Activated naive CD4-positive, alpha-beta T cell treated with anti-CD3 and anti-CD28 coated beads, Interleukin-2, amount 50 U/mL, for 24 hours (primary cell): ENCODE results near the gene DEFB123.
"Not testable (repeated sequence)": the region's sequence is repeated elsewhere in the genome, so short reads cannot be mapped to it uniquely, and the experiment has no call there.

Experiments used
- H3K27ac Mint-ChIP-seq: one replicate; pipeline ENCODE4 v1.8.0; 2021; ENCODE audit warnings: mild to moderate bottlenecking, mixed read lengths
- H3K27me3 Mint-ChIP-seq: one replicate; pipeline ENCODE4 v1.8.0; 2021; ENCODE audit warnings: mixed read lengths
- H3K36me3 Mint-ChIP-seq: one replicate; pipeline ENCODE4 v1.8.0; 2021; ENCODE audit warnings: mixed read lengths
- H3K4me1 Mint-ChIP-seq: one replicate; pipeline ENCODE4 v1.8.0; 2021; ENCODE audit warnings: mixed read lengths
- H3K4me3 Mint-ChIP-seq: one replicate; pipeline ENCODE4 v1.8.0; 2021; ENCODE audit warnings: mild to moderate bottlenecking, mixed read lengths
- H3K9me3 Mint-ChIP-seq: one replicate; pipeline ENCODE4 v1.8.0; 2021; ENCODE audit warnings: mixed read lengths

The DEFB123 gene

GRCh38 chr20:31452575-31452974 is 12.1 kb downstream of the DEFB123 start:
- Mint-ChIP-seq H3K4me3 (no peak overlapping the region), H3K36me3 (no peaks in the 10 kb centered on the region), H3K9me3 (peaks cover 5% of the 10 kb centered on the region), H3K27me3 (peaks cover 6% of the 10 kb centered on the region), H3K27ac (no peak overlapping the region), H3K4me1 (no peaks in the 10 kb centered on the region)

- no peak overlapping the region for H3K27ac Mint-ChIP-seq
- H3K4me3 Mint-ChIP-seq = no peak overlapping the region
- H3K9me3 Mint-ChIP-seq = no peaks in the 10 kb centered on the region
- H3K36me3 Mint-ChIP-seq = no peaks in the 10 kb centered on the region
- H3K4me1 Mint-ChIP-seq = no peaks in the 10 kb centered on the region
- peaks cover 8% of the 10 kb centered on the region for H3K27me3 Mint-ChIP-seq
Measured at GRCh38 chr20:31454361-31454760, 13.9 kb downstream of the DEFB123 start.

GRCh38 chr20:31470946-31471345 is 30.5 kb downstream of the DEFB123 start:
- H3K4me3 Mint-ChIP-seq, H3K9me3 Mint-ChIP-seq, H3K27ac Mint-ChIP-seq, H3K4me1 Mint-ChIP-seq, H3K36me3 Mint-ChIP-seq: not testable (repeated sequence)
- H3K27me3 Mint-ChIP-seq = peaks cover 10% of the 10 kb centered on the region

- peaks cover 1% of the 10 kb centered on the region for H3K36me3 Mint-ChIP-seq
- H3K4me3 Mint-ChIP-seq = no peak overlapping the region
- H3K9me3 Mint-ChIP-seq = peaks cover 3% of the 10 kb centered on the region
- no peak overlapping the region for H3K27ac Mint-ChIP-seq
- H3K4me1 Mint-ChIP-seq = peaks cover 6% of the 10 kb centered on the region
- peaks cover 21% of the 10 kb centered on the region for H3K27me3 Mint-ChIP-seq
Measured at GRCh38 chr20:31472395-31473330, 32.2 kb downstream of the DEFB123 start.

GRCh38 chr20:31473331-31474096 is 33.1 kb downstream of the DEFB123 start:
- no peak overlapping the region for H3K27ac Mint-ChIP-seq

GRCh38 chr20:31474097-31474436 is 33.6 kb downstream of the DEFB123 start:
- peaks cover 3% of the 10 kb centered on the region for H3K9me3 Mint-ChIP-seq
- peaks cover 1% of the 10 kb centered on the region for H3K36me3 Mint-ChIP-seq
- no peak overlapping the region for H3K4me3 Mint-ChIP-seq
- peaks cover 6% of the 10 kb centered on the region for H3K4me1 Mint-ChIP-seq
- H3K27me3 Mint-ChIP-seq = peaks cover 25% of the 10 kb centered on the region
- no peak overlapping the region for H3K27ac Mint-ChIP-seq

More at GRCh38 chr20:31473331-31474096, 33.1 kb downstream of the DEFB123 start:
- Mint-ChIP-seq H3K36me3 (peaks cover 1% of the 10 kb centered on the region), H3K27me3 (peaks cover 25% of the 10 kb centered on the region), H3K4me3 (no peak overlapping the region), H3K9me3 (peaks cover 3% of the 10 kb centered on the region), H3K4me1 (peaks cover 6% of the 10 kb centered on the region)

- peaks cover 6% of the 10 kb centered on the region for H3K4me1 Mint-ChIP-seq
- H3K4me3 Mint-ChIP-seq = no peak within 1 kb of the TSS
- no peak within 1 kb of the TSS for H3K27ac Mint-ChIP-seq
- H3K36me3 Mint-ChIP-seq = peaks cover 1% of the 10 kb centered on the region
- H3K9me3 Mint-ChIP-seq = peaks cover 3% of the 10 kb centered on the region
- H3K27me3 Mint-ChIP-seq = peaks cover 25% of the 10 kb centered on the region
Measured at GRCh38 chr20:31474758-31475427, 34.5 kb downstream of the DEFB123 start, which contains the start of the genes DEFB124 and REM1. DEFB124 (minus strand) TSS chr20:31475127; CDS start chr20:31473013, 2,114 bp downstream. REM1 (plus strand) TSS chr20:31475288; CDS start chr20:31476446, 1,158 bp downstream.

GRCh38 chr20:31475472-31476293 is 35.3 kb downstream of the DEFB123 start:
- Mint-ChIP-seq H3K9me3 (peaks cover 3% of the 10 kb centered on the region), H3K27ac (no peak overlapping the region), H3K4me3 (no peak overlapping the region), H3K36me3 (peaks cover 1% of the 10 kb centered on the region), H3K27me3 (peaks cover 25% of the 10 kb centered on the region), H3K4me1 (peaks cover 6% of the 10 kb centered on the region)

GRCh38 chr20:31476294-31476585 is 35.8 kb downstream of the DEFB123 start:
- Mint-ChIP-seq H3K9me3 (peaks cover 3% of the 10 kb centered on the region), H3K27me3 (peaks cover 26% of the 10 kb centered on the region), H3K4me1 (peaks cover 6% of the 10 kb centered on the region), H3K36me3 (peaks cover 1% of the 10 kb centered on the region), H3K4me3 (no peak overlapping the region), H3K27ac (no peak overlapping the region)

- Mint-ChIP-seq H3K9me3 (peaks cover 3% of the 10 kb centered on the region), H3K27ac (no peak overlapping the region), H3K4me3 (no peak overlapping the region), H3K36me3 (peaks cover 1% of the 10 kb centered on the region), H3K4me1 (peaks cover 6% of the 10 kb centered on the region), H3K27me3 (peaks cover 27% of the 10 kb centered on the region)
Measured at GRCh38 chr20:31476643-31477215, 36.3 kb downstream of the DEFB123 start.

GRCh38 chr20:31484001-31484400 is 43.6 kb downstream of the DEFB123 start:
- H3K27ac Mint-ChIP-seq = no peak overlapping the region
- no peaks in the 10 kb centered on the region for H3K4me1 Mint-ChIP-seq
- H3K4me3 Mint-ChIP-seq = no peak overlapping the region
- H3K9me3 Mint-ChIP-seq = no peaks in the 10 kb centered on the region
- H3K36me3 Mint-ChIP-seq = no peaks in the 10 kb centered on the region
- H3K27me3 Mint-ChIP-seq = peaks cover 12% of the 10 kb centered on the region

GRCh38 chr20:31485450-31486339 is 45.3 kb downstream of the DEFB123 start:
- peaks cover 12% of the 10 kb centered on the region for H3K27me3 Mint-ChIP-seq

GRCh38 chr20:31488115-31488514 is 47.7 kb downstream of the DEFB123 start:
- Mint-ChIP-seq H3K4me3 (no peak overlapping the region), H3K36me3 (no peaks in the 10 kb centered on the region), H3K27ac (no peak overlapping the region), H3K4me1 (no peaks in the 10 kb centered on the region), H3K9me3 (no peaks in the 10 kb centered on the region), H3K27me3 (peaks cover 7% of the 10 kb centered on the region)

More at GRCh38 chr20:31485450-31486339, 45.3 kb downstream of the DEFB123 start:
- Mint-ChIP-seq H3K36me3 (no peaks in the 10 kb centered on the region), H3K4me1 (no peaks in the 10 kb centered on the region), H3K27ac (no peak overlapping the region), H3K4me3 (no peak overlapping the region), H3K9me3 (no peaks in the 10 kb centered on the region)

- Mint-ChIP-seq H3K4me3 (no peak overlapping the region), H3K9me3 (no peaks in the 10 kb centered on the region), H3K27me3 (peaks cover 7% of the 10 kb centered on the region), H3K4me1 (no peaks in the 10 kb centered on the region), H3K36me3 (no peaks in the 10 kb centered on the region), H3K27ac (no peak overlapping the region)
Measured at GRCh38 chr20:31489152-31489551, 48.7 kb downstream of the DEFB123 start.
